Measurements from ENCODE around the gene SZT2.

GRCh38 chr1:43354936-43355335, 34.8 kb upstream of the SZT2 start:
- TF ChIP-seq ZBTB7A (CRISPR knock-in tag; IDR thresholded peaks at IDR 0.05) = no peak
- TF ChIP-seq PBX3 (CRISPR knock-in tag; IDR thresholded peaks at IDR 0.05; ENCODE audit: borderline replicate concordance) = no peak
- no peak for TF ChIP-seq MEIS2 (CRISPR knock-in tag; IDR thresholded peaks at IDR 0.05)
- no peak for TF ChIP-seq BRF2 (CRISPR knock-in tag; IDR thresholded peaks at IDR 0.05)
- TF ChIP-seq ETV5 (CRISPR knock-in tag; IDR thresholded peaks at IDR 0.05; ENCODE audit: borderline replicate concordance) = no peak
- TF ChIP-seq ZNF878 (CRISPR knock-in tag; IDR thresholded peaks at IDR 0.05) = no peak
- no peak for TF ChIP-seq ZBTB37 (CRISPR knock-in tag; IDR thresholded peaks at IDR 0.05)
